DMS153 treated with DMSO at 0.1 percent for 48 hours (cell line): Measurements from ENCODE around the gene PRRC2A.
A peak's percentile ranks its signal among the peaks of the same experiment; 100 is the strongest.
"Not testable (repeated sequence)": the region's sequence is repeated elsewhere in the genome, so short reads cannot be mapped to it uniquely, and the experiment has no call there.

Experiments used
- DNase-seq: peaks from one replicate; lab custom pipeline; 2025; ENCODE audit not compliant: unreplicated experiment; lab: John Stamatoyannopoulos, UW

The PRRC2A gene

DNA sequence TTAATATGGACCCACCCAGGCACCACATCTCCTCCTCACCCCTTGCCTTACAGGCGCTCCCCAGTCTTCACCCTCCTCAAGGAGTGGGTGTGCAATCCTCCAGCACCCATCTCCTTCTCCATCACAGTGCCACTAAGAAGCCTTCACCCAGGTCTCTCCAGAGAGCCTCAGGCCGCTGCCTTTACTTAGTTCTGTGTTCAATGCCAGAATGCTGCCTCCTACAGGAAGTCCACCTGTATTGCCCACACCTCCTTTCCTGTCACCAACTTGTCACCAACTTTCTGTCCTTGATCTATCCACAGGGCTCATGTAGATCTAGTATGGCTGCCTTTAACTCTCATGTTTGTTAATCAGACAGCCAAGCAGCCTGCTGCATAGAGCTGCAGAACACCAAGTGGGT, 35.0 kb upstream of the PRRC2A start:
- DNase-seq, result no peak

DNA sequence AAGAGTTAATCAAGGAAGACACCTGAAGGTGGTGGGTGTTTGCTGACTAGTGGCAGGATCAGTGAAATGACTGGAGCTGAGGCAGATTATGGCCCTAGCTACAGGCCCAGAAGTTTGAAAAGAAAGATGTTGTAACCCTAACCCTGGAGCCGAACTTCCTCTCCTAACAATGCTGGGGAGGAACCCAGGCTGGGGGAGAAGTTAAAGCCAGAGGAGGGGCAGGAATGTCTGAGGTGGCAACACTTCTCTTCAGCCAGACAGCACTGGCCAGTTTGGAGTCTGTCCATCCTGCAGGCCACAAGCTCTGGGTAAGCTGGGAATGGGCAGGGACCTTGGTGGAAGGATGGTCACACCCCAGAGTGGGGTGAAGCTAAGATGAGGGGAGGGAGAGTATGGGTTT, 34.5 kb upstream of the PRRC2A start, which contains the start of gene LST1:
LST1 (plus strand) TSS at position 270 of the 400 bp plus-strand sequence. CDS start 1,023 bp downstream, outside the sequence.
- no peak for DNase-seq

DNA sequence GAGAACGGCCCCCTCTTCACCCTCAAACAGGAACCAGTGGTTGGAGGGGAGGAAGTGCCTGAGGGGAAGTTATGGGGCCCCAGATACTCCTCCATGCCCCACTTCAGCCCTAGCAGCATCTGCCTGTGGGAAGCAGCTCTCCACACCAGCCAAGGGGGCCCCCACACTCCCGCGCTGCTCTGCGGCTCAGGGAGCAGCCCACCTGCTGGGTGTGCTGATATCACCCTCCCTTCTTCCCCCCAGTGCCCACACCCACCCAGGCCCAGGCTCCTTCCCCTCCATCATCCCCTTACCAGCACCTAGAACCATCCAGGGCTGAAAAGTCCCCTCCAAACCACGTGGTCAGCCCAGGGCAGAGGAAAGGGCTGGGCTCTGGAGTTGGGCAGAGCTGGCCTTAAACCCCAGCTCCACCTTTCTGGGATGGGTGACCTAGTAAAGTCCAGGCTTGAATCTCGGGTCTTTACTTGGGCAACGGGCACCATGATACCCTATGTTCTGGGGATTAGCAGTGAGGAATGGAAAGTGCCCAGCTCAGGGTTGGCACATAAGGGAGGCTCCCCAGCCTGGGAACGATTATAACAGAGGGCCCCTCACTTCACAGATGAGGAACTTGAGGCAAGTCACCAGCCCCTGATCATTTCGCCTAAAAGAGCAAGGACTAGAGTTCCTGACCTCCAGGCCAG, 33.8 kb upstream of the PRRC2A start:
- DNase-seq, result no peak

DNA sequence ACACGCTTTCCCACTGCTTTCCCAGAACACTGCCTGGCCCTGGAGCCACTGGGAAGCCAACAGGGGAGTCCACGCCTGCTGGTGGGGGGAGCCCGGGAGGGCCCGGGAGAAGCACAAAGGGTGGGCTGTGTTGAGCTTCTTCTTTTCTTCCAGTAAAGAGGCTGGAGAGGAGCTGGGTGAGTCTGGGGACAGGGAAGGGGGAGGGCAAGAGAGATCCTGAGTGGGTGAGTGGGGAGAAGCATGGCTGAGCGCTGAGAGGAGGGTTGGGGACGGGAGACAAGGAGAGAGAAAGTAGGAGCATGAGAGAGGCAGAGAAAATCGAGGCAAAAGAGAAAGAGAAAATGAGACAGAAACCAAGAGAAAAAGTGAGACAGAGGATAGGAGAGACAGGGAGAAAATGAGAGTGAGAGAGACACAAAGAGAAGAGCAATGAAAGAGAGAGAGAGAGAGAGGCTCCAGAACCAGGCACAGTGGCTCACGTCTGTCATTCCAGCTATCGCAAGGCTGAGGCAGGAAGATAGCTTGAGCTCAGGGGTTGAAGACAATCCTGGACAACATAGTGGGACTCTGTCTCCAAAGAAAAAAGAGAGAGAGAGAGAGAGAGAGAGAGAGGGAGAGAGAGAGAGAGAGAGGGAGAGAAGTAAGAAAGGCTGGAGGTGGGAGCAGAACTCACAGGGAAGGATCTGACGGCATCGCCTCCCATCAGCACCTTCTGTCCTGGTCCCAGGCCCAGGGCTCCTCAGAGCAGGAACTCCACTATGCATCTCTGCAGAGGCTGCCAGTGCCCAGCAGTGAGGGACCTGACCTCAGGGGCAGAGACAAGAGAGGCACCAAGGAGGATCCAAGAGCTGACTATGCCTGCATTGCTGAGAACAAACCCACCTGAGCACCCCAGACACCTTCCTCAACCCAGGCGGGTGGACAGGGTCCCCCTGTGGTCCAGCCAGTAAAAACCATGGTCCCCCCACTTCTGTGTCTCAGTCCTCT, 32.4 kb upstream of the PRRC2A start:
- no peak for DNase-seq

DNA sequence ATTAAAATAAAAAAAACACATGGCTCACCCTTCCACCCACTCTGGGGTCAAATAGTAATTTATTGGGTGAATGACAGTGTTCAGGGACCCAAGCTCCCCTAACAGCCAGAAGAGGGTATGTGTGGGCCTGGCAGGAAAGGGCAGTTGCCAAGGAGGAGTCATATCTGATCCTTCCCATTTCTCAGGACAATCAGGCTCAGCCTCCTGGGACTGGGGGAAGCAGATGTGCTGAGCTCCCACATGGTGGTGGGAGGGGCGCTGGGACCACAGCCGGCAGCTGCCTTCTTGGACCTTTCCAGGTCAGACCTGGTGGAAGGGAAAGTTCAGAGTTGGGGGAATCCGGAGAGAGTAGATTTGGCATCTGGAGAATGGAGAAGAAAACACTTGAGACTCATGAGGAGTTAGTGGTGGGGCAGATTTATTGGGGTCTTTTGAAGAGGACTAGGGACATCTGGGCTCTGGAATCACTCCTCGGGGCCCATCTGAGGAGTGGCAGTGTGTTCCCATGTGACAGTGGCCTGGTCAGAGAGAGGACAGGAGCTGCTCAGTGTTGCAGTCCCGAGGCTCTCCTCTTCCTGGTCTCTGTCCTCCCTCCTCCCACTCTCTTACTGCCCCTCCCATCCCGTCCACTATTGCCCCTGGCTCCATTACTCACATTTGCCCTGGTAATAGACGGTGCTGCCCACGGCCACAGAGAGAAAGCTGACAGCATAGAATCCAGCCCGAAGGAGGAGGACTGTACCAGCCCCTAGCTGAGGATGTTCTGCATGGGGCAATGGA, 31.5 kb upstream of the PRRC2A start:
- no peak for DNase-seq

DNA sequence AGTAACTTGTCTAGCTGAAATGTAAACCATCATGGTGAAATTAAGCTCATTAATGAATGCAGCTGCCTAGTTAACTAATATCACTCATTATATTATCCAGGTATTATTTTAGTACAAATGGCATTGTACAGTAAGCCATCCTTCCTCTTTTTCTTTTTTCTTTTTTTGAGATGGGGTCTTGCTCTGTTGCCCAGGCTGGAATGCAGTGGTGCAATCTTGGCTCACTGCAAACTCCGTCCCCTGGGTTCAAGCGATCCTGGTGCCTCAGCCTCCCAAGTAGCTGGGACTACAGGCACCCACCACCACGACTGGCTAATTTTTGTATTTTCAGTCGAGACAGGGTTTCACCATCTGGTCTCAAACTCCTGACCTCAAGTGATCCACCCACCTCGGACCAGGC, 29.8 kb upstream of the PRRC2A start:
- DNase-seq, result not testable (repeated sequence)

DNA sequence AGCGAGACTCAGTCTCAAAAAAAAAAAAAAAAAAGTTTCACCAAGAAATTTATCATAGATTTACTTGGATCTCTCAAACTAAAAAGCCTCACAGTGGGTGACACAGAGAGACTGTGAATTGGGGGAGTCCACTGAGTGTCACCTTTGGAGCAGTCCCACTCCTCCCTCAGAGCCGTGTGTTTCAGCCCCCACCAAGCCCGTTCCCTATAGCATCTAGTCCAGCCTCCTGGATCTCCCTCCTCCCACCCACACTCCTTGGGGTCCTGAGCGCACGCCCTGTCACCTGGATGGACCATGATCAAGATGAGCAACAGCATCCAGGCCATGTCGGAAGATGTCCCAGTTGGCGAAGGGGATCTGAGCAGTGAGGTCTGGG, 28.1 kb upstream of the PRRC2A start:
- no peak for DNase-seq

DNA sequence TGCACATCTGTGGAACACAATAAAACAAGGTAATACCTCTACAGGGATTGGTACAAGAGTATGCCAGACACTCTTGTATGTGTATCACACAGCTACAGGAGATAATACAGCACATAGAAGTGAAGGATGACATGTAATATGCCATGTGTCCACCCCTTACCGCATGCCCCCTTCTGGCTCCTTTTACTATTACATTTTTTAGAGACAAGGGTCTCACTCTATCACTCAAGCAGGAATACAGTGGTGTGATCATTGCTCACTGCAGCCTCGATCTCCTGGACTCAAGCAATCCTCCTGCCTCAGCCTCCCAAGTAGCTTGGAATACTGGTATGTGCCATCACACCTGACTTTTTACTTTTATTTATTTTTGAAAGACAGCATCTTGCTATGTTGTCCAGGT, 23.5 kb upstream of the PRRC2A start:
- DNase-seq, result no peak

DNA sequence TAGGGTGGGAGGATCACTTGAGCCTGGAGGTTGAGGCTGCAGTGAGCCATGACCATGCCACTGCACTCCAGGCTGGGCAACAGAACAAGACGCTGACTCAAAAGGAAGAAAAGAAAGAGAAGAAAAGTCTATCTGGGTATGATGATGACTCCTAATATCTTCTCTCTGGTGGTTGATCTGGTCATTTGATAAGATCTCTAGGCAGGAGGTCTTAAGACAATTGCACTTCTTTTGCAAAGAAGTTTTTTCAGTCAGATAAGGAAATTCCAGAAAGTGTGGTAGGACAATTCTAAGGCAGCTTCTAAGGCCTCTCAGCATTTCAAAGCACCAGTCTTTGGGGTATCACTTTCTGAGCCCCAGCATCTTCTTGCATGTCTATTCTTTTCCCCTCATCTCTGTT, 13.2 kb upstream of the PRRC2A start:
- DNase-seq, result no peak

DNA sequence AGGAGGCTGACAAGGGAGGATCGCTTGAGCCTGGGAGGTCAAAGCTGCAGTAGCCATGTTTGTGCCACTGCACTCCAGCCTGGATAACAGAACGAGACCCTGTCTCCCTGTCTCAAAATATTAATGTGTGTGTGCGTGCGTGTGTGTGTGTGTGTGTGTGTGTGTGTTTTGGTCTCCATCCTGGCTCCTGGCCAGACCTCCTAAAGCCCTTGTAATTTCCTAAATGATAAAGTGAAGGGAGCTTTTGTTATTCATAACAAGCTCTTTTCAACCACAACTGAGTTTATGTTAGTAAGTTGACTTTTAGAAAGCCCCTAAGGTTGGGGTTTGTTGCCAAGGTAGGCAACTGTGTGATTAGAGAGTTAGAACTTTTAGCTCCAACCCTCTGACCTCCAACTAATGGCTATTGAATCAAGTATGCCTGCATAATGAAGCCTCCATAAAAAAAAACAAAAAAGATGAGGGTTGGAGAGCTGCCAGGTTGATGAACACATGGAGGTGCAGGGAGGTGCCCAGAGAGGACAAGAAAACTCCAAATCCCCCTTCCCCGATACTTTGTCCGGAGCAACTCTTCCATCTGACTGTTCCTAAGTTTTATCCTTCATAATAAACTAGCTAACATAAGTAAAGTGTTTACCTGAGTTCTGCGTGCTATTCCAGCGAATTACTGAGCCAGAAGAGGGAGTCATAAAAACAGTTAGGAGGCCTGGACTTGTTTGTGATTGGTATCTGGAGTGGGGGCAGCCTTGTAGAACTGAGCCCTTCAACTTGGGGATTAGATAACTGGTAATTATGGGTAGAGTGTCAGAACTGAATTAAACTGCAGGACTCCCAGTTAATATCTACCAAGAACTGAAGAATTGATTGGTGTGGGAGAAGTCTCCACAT, 10.8 kb upstream of the PRRC2A start:
- peak; percentile 26 for DNase-seq

DNA sequence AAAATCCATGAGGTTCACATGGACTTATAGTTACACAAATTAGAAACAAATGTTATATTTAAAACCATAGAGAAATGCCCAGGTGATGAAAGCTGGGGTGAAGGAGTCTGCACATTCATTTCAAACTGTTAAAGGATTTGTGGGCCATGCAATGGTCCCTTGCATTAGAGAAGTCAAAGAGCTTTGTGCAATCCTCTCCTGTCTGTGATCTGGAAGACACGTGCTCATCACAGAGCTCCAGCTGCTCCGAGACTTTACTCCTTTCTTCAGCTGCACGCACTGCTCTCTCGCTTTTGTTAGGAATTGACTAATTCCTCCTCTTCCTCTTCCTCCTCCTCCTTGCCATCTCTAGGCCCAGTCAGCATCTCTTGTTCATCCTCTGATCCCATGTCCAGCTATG, 9.5 kb upstream of the PRRC2A start:
- DNase-seq, result no peak

DNA sequence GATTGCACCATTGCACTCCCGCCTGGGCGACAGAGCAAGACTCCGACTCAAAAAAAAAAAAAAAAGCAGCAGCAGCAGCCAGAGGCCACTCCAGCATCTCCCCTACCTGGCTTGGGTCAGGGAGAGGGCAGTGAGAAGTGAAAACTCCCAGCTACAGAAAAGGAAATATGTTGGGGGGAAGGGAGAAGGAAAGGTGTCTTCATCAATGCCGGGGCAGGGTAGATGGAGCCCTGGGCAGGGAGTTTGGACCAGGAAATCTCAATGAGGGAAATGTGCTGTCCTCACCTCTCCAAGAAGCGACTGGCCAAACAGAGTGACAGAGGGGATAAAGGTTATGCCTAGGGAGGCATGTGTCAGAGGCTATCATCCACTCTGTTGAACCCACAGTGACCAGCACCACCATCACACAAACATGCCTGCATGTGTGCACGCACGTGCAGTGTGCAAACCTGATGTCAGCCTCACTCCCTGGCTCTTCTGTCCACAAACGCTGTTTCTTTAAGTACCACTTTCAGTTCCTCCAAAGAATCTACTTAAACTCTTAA, 6.4 kb upstream of the PRRC2A start:
- DNase-seq, result no peak

DNA sequence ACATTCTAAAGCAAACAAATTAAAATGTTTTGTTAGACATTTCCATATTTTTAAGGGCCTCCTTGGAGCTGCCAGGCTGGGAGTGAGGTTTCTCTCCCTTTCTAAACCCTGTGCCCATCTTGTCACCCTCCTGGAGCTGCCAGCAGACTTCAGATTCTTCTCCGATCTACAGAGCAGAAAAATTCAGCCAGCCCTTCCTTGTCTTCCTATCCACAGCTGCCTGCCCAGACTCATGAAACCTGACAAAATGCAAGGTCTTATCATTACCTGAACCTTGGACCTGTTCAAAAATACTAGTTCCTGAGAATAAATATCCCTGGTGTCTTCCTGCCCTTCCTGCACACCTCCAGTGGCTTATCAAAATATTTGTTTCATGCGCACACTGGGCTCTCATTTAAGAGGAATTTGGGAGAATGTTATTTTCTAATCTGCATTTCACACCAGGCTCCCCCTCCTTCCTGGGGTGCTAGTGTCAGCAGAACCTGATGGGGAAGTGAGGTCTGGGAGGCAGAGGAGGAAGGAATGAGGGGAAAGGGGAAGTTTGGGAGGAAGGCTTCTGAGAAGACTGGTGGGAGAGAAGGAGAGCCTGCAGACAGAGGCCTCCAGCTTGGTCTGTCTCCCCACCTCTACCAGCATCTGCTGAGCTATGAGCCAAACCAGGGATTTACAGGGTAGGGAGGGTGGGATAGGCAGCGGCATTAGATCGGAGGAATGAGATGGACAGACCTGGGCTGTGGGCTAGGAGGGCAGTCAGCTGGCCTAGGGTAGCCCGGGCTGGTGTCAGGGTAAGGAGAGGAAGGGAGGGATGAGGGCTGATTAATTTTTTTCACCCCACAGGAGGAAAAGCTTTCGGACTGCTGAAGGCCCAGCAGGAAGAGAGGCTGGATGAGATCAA, 5.6 kb upstream of the PRRC2A start, which contains the start of gene AIF1:
AIF1 (plus strand) TSS at position 551 of the 895 bp plus-strand sequence; CDS start at position 647, 96 bp downstream.
- no peak for DNase-seq

DNA sequence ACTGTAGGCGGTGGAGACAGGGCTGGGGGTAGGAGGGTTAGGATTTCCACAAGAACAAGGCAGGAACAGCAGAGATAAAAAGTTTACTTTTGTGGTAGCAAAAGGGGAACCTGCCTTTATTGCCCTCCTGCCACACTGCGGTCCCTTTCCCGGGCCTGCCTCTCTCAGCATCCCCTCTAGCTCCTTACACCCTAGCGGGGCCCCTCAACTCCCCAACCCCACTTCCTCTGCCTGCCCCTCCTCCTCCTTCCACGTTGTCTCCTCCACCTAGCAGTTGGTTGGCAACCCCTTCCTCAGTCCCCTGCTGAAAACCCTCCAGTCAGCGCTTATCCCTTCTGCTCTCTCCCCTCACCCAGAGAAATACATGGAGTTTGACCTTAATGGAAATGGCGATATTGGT, 4.8 kb upstream of the PRRC2A start:
- no peak for DNase-seq

DNA sequence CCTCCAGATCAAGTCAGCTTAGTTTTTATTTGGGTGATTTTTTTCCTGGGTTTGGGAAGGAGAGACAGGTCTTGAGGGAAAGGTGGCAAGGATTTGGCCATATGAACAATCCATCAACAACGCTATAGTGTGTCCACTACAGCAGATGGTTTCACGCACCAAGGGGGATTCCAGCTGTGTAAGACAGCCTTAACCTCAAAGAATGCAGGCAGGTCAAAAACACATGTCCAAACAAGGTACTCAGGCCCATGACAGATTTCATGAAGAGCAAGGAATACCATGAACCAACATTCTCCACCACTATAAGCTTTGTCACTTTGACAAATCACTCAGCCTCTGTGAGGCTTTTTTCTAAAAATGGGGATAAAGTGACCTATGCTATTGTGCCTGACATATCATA, 3.5 kb upstream of the PRRC2A start:
- no peak for DNase-seq

DNA sequence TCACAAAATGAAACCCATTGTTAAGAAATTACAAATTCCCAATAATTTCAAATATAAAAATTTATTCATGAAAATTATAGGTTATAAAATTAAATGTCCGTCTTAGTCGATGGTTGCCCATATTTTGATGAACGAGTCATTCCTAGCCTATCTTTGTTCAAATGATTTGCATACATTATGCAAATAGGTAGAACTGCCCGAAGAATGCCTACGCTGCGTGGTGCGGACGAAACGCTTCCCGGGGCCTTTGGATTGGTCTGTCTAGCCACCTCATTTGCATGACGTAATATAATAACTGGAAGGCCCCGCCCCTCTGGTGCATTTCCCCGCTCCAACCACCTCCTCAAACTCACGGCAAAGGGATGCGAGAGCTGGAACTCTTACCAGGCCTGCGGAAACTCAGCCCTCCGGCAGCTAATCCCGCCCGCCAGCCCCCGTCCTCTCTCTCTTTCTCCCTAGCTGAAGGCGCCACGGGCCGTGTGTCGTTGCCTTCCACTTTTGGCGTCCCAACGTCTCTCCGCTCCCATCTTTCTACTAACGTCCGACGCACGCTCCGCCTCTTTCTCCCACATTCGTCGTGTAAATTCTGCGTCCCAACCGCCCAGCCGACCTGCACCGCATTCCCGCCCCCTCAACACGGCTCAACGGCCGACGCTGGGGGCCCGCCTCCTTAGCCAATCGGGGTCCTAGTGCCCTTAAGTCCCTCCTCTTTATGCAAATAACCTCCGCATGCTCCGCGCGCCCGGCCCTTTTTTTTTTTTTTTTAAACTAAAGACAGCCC, 520 bp upstream of the PRRC2A start:
- peak; percentile 96 for DNase-seq

DNA sequence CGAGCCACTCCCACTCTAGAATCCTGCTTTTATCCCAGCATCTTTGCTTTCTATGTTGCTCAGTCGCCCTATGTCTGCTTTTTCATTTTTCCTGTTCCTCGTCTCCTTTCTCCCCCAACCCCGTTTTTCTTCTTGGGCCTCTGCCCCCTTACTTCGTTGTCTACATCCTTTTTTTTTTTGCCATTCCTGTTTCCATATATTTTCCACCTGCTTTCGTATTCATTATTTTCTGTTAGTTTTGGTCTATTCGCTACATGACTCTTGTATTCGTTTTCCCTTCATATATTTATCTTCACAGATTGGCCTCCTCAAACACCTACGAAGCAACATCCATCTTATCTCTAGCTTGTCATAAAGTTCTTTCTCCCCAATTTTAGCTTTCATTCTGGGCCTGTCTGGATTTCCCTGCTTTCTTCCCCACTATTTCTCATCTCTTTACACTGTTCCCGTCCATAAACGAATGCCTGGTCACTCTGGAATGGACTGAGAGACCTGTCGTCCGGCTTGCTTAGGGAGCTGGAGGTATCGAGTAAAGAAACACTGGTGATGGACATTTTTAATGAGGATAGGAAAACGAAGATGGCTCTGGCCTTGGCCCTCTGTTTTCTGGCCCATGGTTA, 915 bp downstream of the PRRC2A start:
- no peak for DNase-seq

DNA sequence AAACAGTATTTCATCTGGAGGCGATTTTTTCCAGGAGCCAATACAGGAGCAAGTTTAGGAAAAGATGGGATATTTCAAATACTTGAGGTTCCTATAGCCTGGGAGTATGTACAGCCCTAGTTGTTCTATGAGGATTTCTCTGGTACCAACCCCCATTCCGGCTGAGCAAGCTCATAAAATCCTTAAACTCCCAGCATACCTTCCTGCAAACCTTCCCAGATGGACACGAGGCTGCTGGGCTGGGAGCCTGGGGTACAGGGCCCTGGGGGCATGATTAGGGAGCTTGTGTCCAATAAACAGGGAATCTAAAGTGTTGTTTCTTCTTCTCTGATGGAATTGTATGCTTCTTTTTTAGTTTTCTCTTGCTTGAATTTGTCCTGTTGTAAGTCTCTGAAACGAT, 1.5 kb downstream of the PRRC2A start:
- no peak for DNase-seq
